GM12874 (cell line): ENCODE data around the gene ZNF878.

Experiments
- CTCF ChIP-seq: IDR thresholded peaks from 2 replicates; pipeline ENCODE4 v1.5.1; 2011; ENCODE audit warnings: low read depth, mild to moderate bottlenecking, control low read depth, low read length, moderate library complexity; ENCODE audit not compliant: insufficient read depth

Gene ZNF878

GRCh38 chr19:12052497-12053169 lies at the start of gene ZNF878:
Gene ZNF878, minus strand, starts transcription at chr19:12052961. Its CDS starts 160 bp downstream, at chr19:12052801.
- peak; percentile 35 for TF ChIP-seq CTCF

- TF ChIP-seq CTCF: no peak
Observed at GRCh38 chr19:12098040-12098439, 45.3 kb upstream of the ZNF878 start.

GRCh38 chr19:12095111-12095790 lies 42.5 kb upstream of the ZNF878 start:
- TF ChIP-seq CTCF: no peak

- no peak for TF ChIP-seq CTCF
Observed at GRCh38 chr19:12093777-12094176, 41.0 kb upstream of the ZNF878 start.

- no peak for TF ChIP-seq CTCF
Observed at GRCh38 chr19:12092956-12093355, 40.2 kb upstream of the ZNF878 start.

GRCh38 chr19:12092065-12092867 lies 39.5 kb upstream of the ZNF878 start:
- no peak for TF ChIP-seq CTCF

- peak; percentile 62 for TF ChIP-seq CTCF
Observed at GRCh38 chr19:12090807-12091206, 38.0 kb upstream of the ZNF878 start.
